Smooth muscle cell (in vitro differentiated cells): ENCODE measurements around the gene LIG1. TPM values are rescaled to one million over a fixed set of nuclear protein-coding genes. Genes with fewer than 3 reads are reported as not detected.
A peak's percentile ranks its signal among the peaks of the same experiment; 100 is the strongest.

Experiments used
- DNase-seq: peaks from one replicate; lab custom pipeline; 2025; ENCODE audit not compliant: unreplicated experiment; lab: John Stamatoyannopoulos, UW
- H2AFZ ChIP-seq: fragments of 200-600 bp; sonication (generic); 2 replicates; pipeline ENCODE4 v1.6.0; 2016; ENCODE audit warnings: antibody characterized with exemption, low read depth, mild to moderate bottlenecking
- H3F3A ChIP-seq: fragments of 200-600 bp; sonication (generic); 2 replicates; pipeline ENCODE4 v1.6.0; 2017; ENCODE audit warnings: antibody characterized with exemption, low read depth
- H3K27ac ChIP-seq: fragments of 200-600 bp; sonication (generic); 2 replicates; pipeline ENCODE4 v1.5.1; 2016; ENCODE audit warnings: low read depth, mild to moderate bottlenecking
- H3K27me3 ChIP-seq: fragments of 200-600 bp; sonication (generic); 2 replicates; pipeline ENCODE4 v1.6.1; 2016; ENCODE audit warnings: low read depth, mild to moderate bottlenecking
- H3K36me3 ChIP-seq: fragments of 200-600 bp; sonication (generic); 2 replicates; pipeline ENCODE4 v1.5.1; 2016; ENCODE audit warnings: low read depth
- H3K4me1 ChIP-seq: fragments of 200-600 bp; sonication (generic); 2 replicates; pipeline ENCODE4 v1.5.1; 2016; ENCODE audit warnings: low read depth
- H3K4me2 ChIP-seq: fragments of 200-600 bp; sonication (generic); 2 replicates; pipeline ENCODE4 v1.6.0; 2016; ENCODE audit warnings: mild to moderate bottlenecking
- H3K4me3 ChIP-seq: fragments of 200-600 bp; sonication (generic); 2 replicates; pipeline ENCODE4 v1.5.1; 2016; ENCODE audit warnings: mild to moderate bottlenecking
- H3K79me2 ChIP-seq: fragments of 200-600 bp; sonication (generic); 2 replicates; pipeline ENCODE4 v1.6.0; 2016; ENCODE audit warnings: low read depth, mild to moderate bottlenecking
- H3K9ac ChIP-seq: fragments of 200-600 bp; sonication (generic); 2 replicates; pipeline ENCODE4 v1.6.0; 2016; ENCODE audit warnings: low read depth
- H3K9me3 ChIP-seq: fragments of 200-600 bp; sonication (generic); replicated peaks from 2 replicates; pipeline ENCODE4 v1.5.1; 2016; ENCODE audit warnings: low read depth
- H4K20me1 ChIP-seq: fragments of 200-600 bp; sonication (generic); 2 replicates; pipeline ENCODE4 v1.6.0; 2016; ENCODE audit warnings: low read depth
- CTCF ChIP-seq: fragments of 200-600 bp; sonication (generic); IDR thresholded peaks from 2 replicates; pipeline ENCODE4 v1.5.1; 2017; ENCODE audit warnings: borderline replicate concordance, mild to moderate bottlenecking, antibody characterized with exemption; ENCODE audit not compliant: insufficient read depth, poor library complexity, severe bottlenecking
- WGBS: methylation state at CpG from one replicate; pipeline ENCODE4 v1.1.7; 2016; ENCODE audit warnings: low lambda C conversion rate; 5-methylcytosine and 5-hydroxymethylcytosine counted together
- polyA plus RNA-seq: library from polyadenylated mRNA; unstranded; fragments of >200 nt; fragmentation: Nextera tagmentation; extraction: Ambion mirVana; gene quantifications from 2 replicates; pipeline ENCODE4 v1.2.1, GENCODE V29; 2016
- total RNA-seq: library from RNA; depleted of rRNA; stranded (reverse); fragments of >200 nt; gene quantifications from 2 replicates; pipeline ENCODE4 v1.2.3, GENCODE V29; 2014

Gene LIG1
- total and polyA plus RNA-seq, 2 experiments from 2014 or later: 16.5 to 26.1 TPM

GRCh38 chr19:48196321-48196763 is 26.2 kb upstream of the LIG1 start:
- Histone ChIP-seq H3K36me3 (no peaks in the 10 kb centered on the region), H3K27me3 (no peaks in the 10 kb centered on the region), H3F3A (no peaks in the 10 kb centered on the region), H4K20me1 (no peaks in the 10 kb centered on the region), H3K4me3 (no peak overlapping the region), H3K4me2 (no peak overlapping the region), H3K79me2 (no peaks in the 10 kb centered on the region), H2AFZ (no peak overlapping the region), H3K4me1 (no peaks in the 10 kb centered on the region), H3K9ac (no peak overlapping the region), H3K9me3 (no peaks in the 10 kb centered on the region), H3K27ac (no peak overlapping the region)
- no peak for TF ChIP-seq CTCF
- WGBS: 93% methylated on average over 18 of the region's 23 CpGs
- DNase-seq: no peak

GRCh38 chr19:48194844-48195830 is 25.0 kb upstream of the LIG1 start:
- no peak overlapping the region for H2AFZ ChIP-seq
- no peaks in the 10 kb centered on the region for H3F3A ChIP-seq
- no peaks in the 10 kb centered on the region for H3K27me3 ChIP-seq
- 91% methylated on average over 60 of the region's 95 CpGs for WGBS
- H3K4me1 ChIP-seq: no peaks in the 10 kb centered on the region
- no peak for TF ChIP-seq CTCF
- H3K36me3 ChIP-seq: no peaks in the 10 kb centered on the region
- H3K27ac ChIP-seq: no peak overlapping the region
- no peaks in the 10 kb centered on the region for H3K79me2 ChIP-seq
- no peaks in the 10 kb centered on the region for H3K9me3 ChIP-seq
- DNase-seq: no peak
- no peak overlapping the region for H3K4me3 ChIP-seq
- no peak overlapping the region for H3K9ac ChIP-seq
- H4K20me1 ChIP-seq: no peaks in the 10 kb centered on the region
- no peak overlapping the region for H3K4me2 ChIP-seq

- WGBS: 86% methylated on average over 31 of the region's 36 CpGs
- Histone ChIP-seq H3K4me2 (no peak overlapping the region), H3K4me3 (no peak overlapping the region), H4K20me1 (no peaks in the 10 kb centered on the region), H3K79me2 (no peaks in the 10 kb centered on the region), H3K4me1 (no peaks in the 10 kb centered on the region), H3K9me3 (no peaks in the 10 kb centered on the region), H3K27me3 (no peaks in the 10 kb centered on the region), H3K36me3 (no peaks in the 10 kb centered on the region), H3K9ac (no peak overlapping the region), H3K27ac (no peak overlapping the region), H2AFZ (no peak overlapping the region), H3F3A (no peaks in the 10 kb centered on the region)
- DNase-seq: no peak
- TF ChIP-seq CTCF: peak; percentile 53
Observed at GRCh38 chr19:48194041-48194843, 24.1 kb upstream of the LIG1 start.
